NT2/D1 (cell line): Measurements from ENCODE around the gene SKIDA1.

Experiments
- SUZ12 ChIP-seq: IDR thresholded peaks from 2 replicates; pipeline ENCODE4 v1.6.1; 2011; ENCODE audit not compliant: insufficient read length, insufficient read depth; ENCODE audit errors: extremely low read depth
- YY1 ChIP-seq: IDR thresholded peaks from 2 replicates; pipeline ENCODE4 v1.6.1; 2011; ENCODE audit not compliant: insufficient read length, insufficient read depth

DNA sequence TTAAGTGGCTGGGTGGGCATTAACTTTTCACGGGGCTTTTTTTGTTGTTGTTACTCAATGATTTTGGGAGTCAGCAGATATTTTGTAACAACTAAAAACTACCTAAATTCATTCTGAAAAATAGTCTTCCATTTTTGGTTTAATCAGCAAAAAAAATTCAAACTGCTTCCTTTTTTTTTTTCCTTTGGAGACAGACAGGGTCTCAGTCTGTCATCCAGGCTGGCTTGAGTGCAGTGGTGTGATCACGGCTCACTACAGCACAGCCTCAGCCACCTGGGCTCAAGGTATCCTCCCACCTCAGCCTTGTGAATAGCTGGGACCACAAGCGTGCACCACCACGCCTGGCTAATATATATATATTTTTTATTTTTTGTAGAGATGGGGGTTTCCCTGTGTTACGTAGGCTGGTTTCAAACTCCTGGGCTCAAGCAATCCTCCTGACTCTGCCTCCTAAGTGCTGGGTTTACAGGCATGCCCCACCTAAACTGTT, 36.5 kb downstream of the SKIDA1 start:
- TF ChIP-seq YY1 (no peak), SUZ12 (no peak)
